Adrenal gland (tissue), 5 donors: ENCODE results near the gene NENF.

Experiments
- CTCF ChIP-seq, 6 experiments: fragments of 450-650 bp in 4 of 6; fragments of 200-600 bp in 2 of 6; sonication (generic) in 1 of 6; IDR thresholded peaks; 1 replicate in 5 of 6; 2 replicates in 1 of 6; pipeline versions ENCODE4 v1.5.1 to v1.8.0; 2016 to 2021; ENCODE audit warnings: antibody characterized with exemption in 6 of 6, mild to moderate bottlenecking in 2 of 6, moderate library complexity in 1 of 6
- POLR2A ChIP-seq, 2 donors: fragments of 450-650 bp; IDR thresholded peaks; one replicate each; pipeline ENCODE4 v1.6.1; 2017; ENCODE audit warnings: antibody characterized with exemption in 2 of 2, mild to moderate bottlenecking in 2 of 2, moderate library complexity in 1 of 2
- donor health status: DM: no; HTN: no; CAD: no.

- TF ChIP-seq CTCF (IDR thresholded peaks at IDR 0.05) (no peak), POLR2A (IDR thresholded peaks at IDR 0.05) (no peak)
Observed at GRCh38 chr1:212451416-212452322, 18.9 kb downstream of the NENF start.
